NAMALWA (cell line): ENCODE results near the gene HLA-DRA.

Experiments used
- DNase-seq: peaks from one replicate; pipeline ENCODE4 v3.0.0-alpha.2; 2015; ENCODE audit warnings: low spot score

Gene HLA-DRA

GRCh38 chr6:32475392-32476206 lies 35.9 kb downstream of the HLA-DRA start:
- DNase-seq, result no peak

- DNase-seq, result no peak
Observed at GRCh38 chr6:32483968-32484613, 44.4 kb downstream of the HLA-DRA start.

- no peak for DNase-seq
Observed at GRCh38 chr6:32484614-32484998, 44.9 kb downstream of the HLA-DRA start.

GRCh38 chr6:32488083-32488482 lies 48.4 kb downstream of the HLA-DRA start:
- no peak for DNase-seq

GRCh38 chr6:32491700-32492099 lies 52.0 kb downstream of the HLA-DRA start:
- DNase-seq, result no peak

GRCh38 chr6:32492351-32492750 lies 52.7 kb downstream of the HLA-DRA start:
- DNase-seq, result no peak
